ENCODE data around the gene COL18A1. TPM values are rescaled to one million over a fixed set of nuclear protein-coding genes. Genes with fewer than 3 reads are reported as not detected.

COL18A1 gene
- total RNA-seq, 2 donors from 2014 or later: 56.2 to 229 TPM

- 80% methylated on average over 9 of the region's 9 CpGs for WGBS
- no peaks in the 10 kb centered on the region for H3K4me1 ChIP-seq (replicated peaks)
- intact Hi-C loops (cut with DNase I): no loop called here
- no peaks in the 10 kb centered on the region for H3K27me3 ChIP-seq (replicated peaks; ENCODE audit: insufficient read depth)
- H3K36me3 ChIP-seq: no peaks in the 10 kb centered on the region
- H3K4me3 ChIP-seq: no peak overlapping the region
- H3K27ac ChIP-seq: no peak overlapping the region
- DNase-seq (ENCODE audit: low spot score): no peak
- TF ChIP-seq CTCF (IDR thresholded peaks at IDR 0.05): no peak
- no peak for TF ChIP-seq POLR2A (IDR thresholded peaks at IDR 0.05)
- TF ChIP-seq POLR2AphosphoS5 (IDR thresholded peaks at IDR 0.05): no peak
- no peaks in the 10 kb centered on the region for H3K9me3 ChIP-seq
Measured at GRCh38 chr21:45460611-45461368, 55.8 kb downstream of the COL18A1 start.

- WGBS: 90% methylated on average over 5 of the region's 5 CpGs
- Histone ChIP-seq H3K27ac (no peak overlapping the region), H3K4me1 (replicated peaks) (no peaks in the 10 kb centered on the region), H3K4me3 (no peak overlapping the region), H3K27me3 (replicated peaks; ENCODE audit: insufficient read depth) (no peaks in the 10 kb centered on the region), H3K9me3 (no peaks in the 10 kb centered on the region), H3K36me3 (no peaks in the 10 kb centered on the region)
- no peak for TF ChIP-seq POLR2AphosphoS5 (IDR thresholded peaks at IDR 0.05)
- intact Hi-C loops (cut with DNase I): no loop called here
- no peak for DNase-seq (ENCODE audit: low spot score)
Measured at GRCh38 chr21:45461369-45461750, 56.4 kb downstream of the COL18A1 start.

GRCh38 chr21:45461806-45462341 is 56.9 kb downstream of the COL18A1 start:
- H3K4me3 ChIP-seq: no peak overlapping the region
- H3K9me3 ChIP-seq: no peaks in the 10 kb centered on the region
- no peaks in the 10 kb centered on the region for H3K4me1 ChIP-seq (replicated peaks)
- intact Hi-C loops (cut with DNase I): no loop called here
- no peaks in the 10 kb centered on the region for H3K36me3 ChIP-seq
- TF ChIP-seq POLR2A (IDR thresholded peaks at IDR 0.05): no peak
- TF ChIP-seq CTCF (IDR thresholded peaks at IDR 0.05): no peak
- DNase-seq (ENCODE audit: low spot score): no peak
- H3K27ac ChIP-seq: no peak overlapping the region
- H3K27me3 ChIP-seq (replicated peaks; ENCODE audit: insufficient read depth): no peaks in the 10 kb centered on the region

GRCh38 chr21:45463871-45464270 is 58.9 kb downstream of the COL18A1 start:
- no peak for DNase-seq (ENCODE audit: low spot score)
- H3K9me3 ChIP-seq: no peaks in the 10 kb centered on the region
- intact Hi-C loops (cut with DNase I): no loop called here
- TF ChIP-seq POLR2AphosphoS5 (IDR thresholded peaks at IDR 0.05) (no peak), CTCF (IDR thresholded peaks at IDR 0.05) (no peak), POLR2A (IDR thresholded peaks at IDR 0.05) (no peak)
- H3K27me3 ChIP-seq (replicated peaks; ENCODE audit: insufficient read depth): no peaks in the 10 kb centered on the region
- H3K36me3 ChIP-seq: no peaks in the 10 kb centered on the region
- 97% methylated on average over 7 of the region's 7 CpGs for WGBS
- H3K4me1 ChIP-seq (replicated peaks): no peaks in the 10 kb centered on the region
- H3K4me3 ChIP-seq: no peak overlapping the region
- no peak overlapping the region for H3K27ac ChIP-seq

- no peak for DNase-seq (ENCODE audit: low spot score)
- Histone ChIP-seq H3K27me3 (replicated peaks; ENCODE audit: insufficient read depth) (no peaks in the 10 kb centered on the region), H3K36me3 (no peaks in the 10 kb centered on the region), H3K9me3 (no peaks in the 10 kb centered on the region), H3K4me1 (replicated peaks) (no peaks in the 10 kb centered on the region), H3K27ac (no peak overlapping the region), H3K4me3 (no peak overlapping the region)
- intact Hi-C loops (cut with DNase I): no loop called here
- WGBS: 90% methylated on average over 5 of the region's 5 CpGs
- no peak for TF ChIP-seq CTCF (IDR thresholded peaks at IDR 0.05)
- TF ChIP-seq POLR2AphosphoS5 (IDR thresholded peaks at IDR 0.05): no peak
- no peak for TF ChIP-seq POLR2A (IDR thresholded peaks at IDR 0.05)
Measured at GRCh38 chr21:45464309-45464708, 59.3 kb downstream of the COL18A1 start.
